Measurements from ENCODE around the gene PITPNC1.
A peak's percentile ranks its signal among the peaks of the same experiment; 100 is the strongest.

The PITPNC1 gene

DNA sequence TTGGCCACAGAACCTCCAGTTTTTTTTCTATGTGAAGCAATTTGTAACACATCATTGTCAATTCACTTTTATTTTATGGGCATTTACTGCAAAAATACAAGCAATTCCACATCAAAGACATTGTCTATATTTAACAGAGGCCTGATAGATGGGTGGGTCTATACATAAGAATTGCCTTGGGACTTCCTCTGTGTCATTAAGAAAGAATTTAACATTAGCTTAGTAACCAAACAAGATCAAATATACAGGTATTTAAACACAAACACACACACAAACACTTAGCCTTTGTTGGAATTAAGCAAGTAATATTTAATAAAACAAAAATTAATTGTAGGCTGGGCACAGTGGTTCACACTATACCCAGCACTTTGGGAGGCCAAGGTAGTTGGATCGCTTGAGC is 4.3 kb upstream of the PITPNC1 start:
- H3K4me3 ChIP-seq (replicated peaks; ENCODE audit: low read depth, low read length) = no peak overlapping the region
- TF ChIP-seq CTCF (IDR thresholded peaks at IDR 0.05; ENCODE audit: low read length, missing control alignments) = no peak
- no peak for DNase-seq (ENCODE audit: low read depth)

GRCh38 chr17:67374329-67375053 is 2.6 kb upstream of the PITPNC1 start:
- no peak overlapping the region for H3K4me3 ChIP-seq (replicated peaks; ENCODE audit: low read depth, low read length)
- DNase-seq (ENCODE audit: low read depth) = peak; percentile 90
- peak; percentile 87 for TF ChIP-seq CTCF (IDR thresholded peaks at IDR 0.05; ENCODE audit: low read length, missing control alignments)

GRCh38 chr17:67375054-67375427 is 2.0 kb upstream of the PITPNC1 start:
- DNase-seq (ENCODE audit: low read depth) = no peak
- TF ChIP-seq CTCF (IDR thresholded peaks at IDR 0.05; ENCODE audit: low read length, missing control alignments) = no peak
- H3K4me3 ChIP-seq (replicated peaks; ENCODE audit: low read depth, low read length) = no peak overlapping the region

GRCh38 chr17:67375716-67376115 is 1.4 kb upstream of the PITPNC1 start:
- DNase-seq (ENCODE audit: low read depth) = no peak
- H3K4me3 ChIP-seq (replicated peaks; ENCODE audit: low read depth, low read length) = no peak overlapping the region
- no peak for TF ChIP-seq CTCF (IDR thresholded peaks at IDR 0.05; ENCODE audit: low read length, missing control alignments)

- H3K4me3 ChIP-seq (replicated peaks; ENCODE audit: low read depth, low read length) = peak overlapping the region; percentile 85
- TF ChIP-seq CTCF (IDR thresholded peaks at IDR 0.05; ENCODE audit: low read length, missing control alignments) = no peak
- no peak for DNase-seq (ENCODE audit: low read depth)
Observed at GRCh38 chr17:67376415-67376736, 705 bp upstream of the PITPNC1 start.

DNA sequence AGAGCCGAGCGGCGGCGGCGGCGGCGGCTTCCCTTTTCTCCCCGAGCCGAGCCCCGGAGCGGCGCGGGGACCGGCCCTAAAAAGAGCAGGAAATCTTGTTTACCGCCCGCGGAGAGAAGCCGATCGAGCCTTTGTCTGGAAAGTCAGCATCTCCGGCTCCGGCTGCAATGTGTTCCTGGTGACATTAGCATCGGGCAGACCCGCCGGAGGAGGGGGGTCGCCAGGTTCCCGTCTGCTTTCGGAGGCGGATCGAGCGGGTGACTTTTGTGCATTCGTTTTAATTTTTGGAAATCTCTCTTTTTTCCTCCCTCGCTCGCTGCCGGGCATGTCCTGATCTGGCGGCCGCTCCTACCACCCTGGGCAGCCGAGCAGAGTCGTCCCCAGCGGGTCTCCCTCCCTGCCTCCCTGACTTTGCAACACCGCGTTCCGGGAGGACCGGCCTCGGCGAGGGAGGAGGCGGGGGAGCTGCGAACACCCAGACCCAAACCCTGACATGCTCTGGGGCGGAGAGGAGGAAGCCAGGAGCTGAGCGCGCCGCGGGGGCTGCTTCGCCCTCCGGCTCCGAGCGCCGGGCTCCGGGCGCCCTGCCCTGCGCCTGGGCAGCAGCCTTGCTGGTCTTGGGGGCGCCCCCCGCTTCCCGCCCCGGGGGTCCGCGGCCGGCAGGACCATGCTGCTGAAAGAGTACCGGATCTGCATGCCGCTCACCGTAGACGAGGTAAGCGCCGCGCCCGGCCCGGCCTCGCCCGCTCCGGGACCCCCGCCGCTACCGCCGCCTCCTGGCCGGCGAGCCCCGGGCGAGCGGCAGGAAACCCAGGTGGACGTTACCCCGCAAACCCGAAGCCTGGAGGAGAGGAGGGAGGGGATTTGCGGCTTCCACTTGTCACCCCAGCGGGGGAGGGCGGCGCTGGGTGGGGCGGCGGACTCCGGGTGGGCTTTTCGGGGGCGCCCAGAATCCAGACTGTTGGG is 690 bp downstream of the PITPNC1 start:
- DNase-seq (ENCODE audit: low read depth) = peak; percentile 56
- peak overlapping the region; percentile 85 for H3K4me3 ChIP-seq (replicated peaks; ENCODE audit: low read depth, low read length)
- peak; percentile 10 for TF ChIP-seq CTCF (IDR thresholded peaks at IDR 0.05; ENCODE audit: low read length, missing control alignments)
